ENCODE results near the gene TTC39C. TPM values are rescaled to one million over a fixed set of nuclear protein-coding genes. Genes with fewer than 3 reads are reported as not detected.

Gene TTC39C
- total RNA-seq, 4 donors from 2014 or later, result 24.7 to 39.1 (median 34.2) TPM

- ATAC-seq (ENCODE audit: low FRiP score), result no peak
- no peak for DNase-seq (ENCODE audit: low spot score)
- TF ChIP-seq, protein P1, sequence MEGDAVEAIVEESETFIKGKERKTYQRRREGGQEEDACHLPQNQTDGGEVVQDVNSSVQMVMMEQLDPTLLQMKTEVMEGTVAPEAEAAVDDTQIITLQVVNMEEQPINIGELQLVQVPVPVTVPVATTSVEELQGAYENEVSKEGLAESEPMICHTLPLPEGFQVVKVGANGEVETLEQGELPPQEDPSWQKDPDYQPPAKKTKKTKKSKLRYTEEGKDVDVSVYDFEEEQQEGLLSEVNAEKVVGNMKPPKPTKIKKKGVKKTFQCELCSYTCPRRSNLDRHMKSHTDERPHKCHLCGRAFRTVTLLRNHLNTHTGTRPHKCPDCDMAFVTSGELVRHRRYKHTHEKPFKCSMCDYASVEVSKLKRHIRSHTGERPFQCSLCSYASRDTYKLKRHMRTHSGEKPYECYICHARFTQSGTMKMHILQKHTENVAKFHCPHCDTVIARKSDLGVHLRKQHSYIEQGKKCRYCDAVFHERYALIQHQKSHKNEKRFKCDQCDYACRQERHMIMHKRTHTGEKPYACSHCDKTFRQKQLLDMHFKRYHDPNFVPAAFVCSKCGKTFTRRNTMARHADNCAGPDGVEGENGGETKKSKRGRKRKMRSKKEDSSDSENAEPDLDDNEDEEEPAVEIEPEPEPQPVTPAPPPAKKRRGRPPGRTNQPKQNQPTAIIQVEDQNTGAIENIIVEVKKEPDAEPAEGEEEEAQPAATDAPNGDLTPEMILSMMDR (IDR thresholded peaks at IDR 0.05), result no peak
Measured at GRCh38 chr18:23970161-23971096, 44.1 kb upstream of the TTC39C start.

GRCh38 chr18:23971097-23971440 lies 43.5 kb upstream of the TTC39C start:
- TF ChIP-seq, protein P1 (IDR thresholded peaks at IDR 0.05), result no peak
- ATAC-seq (ENCODE audit: low FRiP score) (no peak), DNase-seq (ENCODE audit: low spot score) (no peak)

- ATAC-seq (ENCODE audit: low FRiP score) (no peak), DNase-seq (ENCODE audit: low spot score) (no peak)
- TF ChIP-seq, protein P1 (IDR thresholded peaks at IDR 0.05), result no peak
Measured at GRCh38 chr18:23971666-23972230, 42.8 kb upstream of the TTC39C start.

- ATAC-seq (ENCODE audit: low FRiP score) (no peak), DNase-seq (ENCODE audit: low spot score) (no peak)
- TF ChIP-seq, protein P1 (IDR thresholded peaks at IDR 0.05), result no peak
Measured at GRCh38 chr18:23972453-23972852, 42.1 kb upstream of the TTC39C start.

DNA sequence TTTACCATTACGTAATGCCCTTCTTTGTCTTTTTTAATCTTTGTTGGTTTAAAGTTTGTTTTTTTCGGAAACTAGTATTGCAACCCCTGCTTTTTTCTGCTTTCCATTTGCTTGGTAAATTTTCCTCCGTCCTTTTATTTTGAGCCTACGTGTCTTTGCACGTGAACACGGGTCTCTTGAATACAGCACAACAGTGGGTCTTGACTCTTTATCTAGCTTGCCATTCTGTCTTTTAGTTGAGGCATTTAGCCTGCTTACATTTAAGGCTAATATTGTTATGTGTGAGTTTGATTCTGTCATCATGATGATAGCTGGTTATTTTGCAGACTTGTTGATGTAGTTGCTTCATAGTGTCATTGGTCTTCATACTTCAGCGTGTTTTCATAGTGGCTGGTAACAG lies 37.5 kb upstream of the TTC39C start:
- no peak for DNase-seq (ENCODE audit: low spot score)
- no peak for ATAC-seq (ENCODE audit: low FRiP score)
- TF ChIP-seq, protein P1 (IDR thresholded peaks at IDR 0.05), result no peak

DNA sequence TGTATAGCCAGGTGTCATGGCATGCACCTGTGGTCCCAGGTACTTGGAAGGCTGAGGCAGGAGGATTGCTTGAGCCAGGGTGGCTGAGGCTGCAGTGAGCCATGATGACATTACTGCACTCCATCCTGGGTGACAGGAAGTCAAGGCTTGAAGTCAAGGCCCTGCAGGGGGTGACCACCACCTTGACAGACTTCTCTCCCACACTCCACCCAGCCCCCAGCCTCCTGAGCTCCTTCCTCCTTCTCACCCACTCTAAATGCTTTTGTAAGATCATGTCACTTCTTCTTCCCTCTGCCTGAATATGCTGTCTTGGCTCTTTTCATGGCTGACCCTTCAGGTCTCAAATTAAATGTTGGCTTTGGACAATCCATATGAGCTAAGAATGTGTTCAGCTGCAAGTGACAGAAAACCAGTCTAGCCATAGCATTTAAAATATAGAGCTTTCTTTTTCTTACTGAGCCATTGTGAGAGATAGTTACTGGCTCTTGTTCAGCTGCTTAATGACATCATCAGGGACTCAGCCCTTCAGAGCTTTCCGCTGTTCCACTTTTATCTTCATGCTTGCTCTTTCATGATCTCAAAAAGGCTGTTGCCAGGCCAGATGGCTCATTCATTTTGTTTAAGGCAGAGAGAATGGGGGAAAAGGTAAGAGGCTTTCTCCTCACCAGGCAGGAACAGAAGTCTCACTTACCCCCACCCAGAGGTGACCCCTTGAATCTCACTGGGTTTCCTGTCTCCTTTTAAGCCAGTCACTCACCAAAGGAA lies 36.7 kb upstream of the TTC39C start:
- TF ChIP-seq, protein P1 (IDR thresholded peaks at IDR 0.05), result no peak
- DNase-seq (ENCODE audit: low spot score) (no peak), ATAC-seq (ENCODE audit: low FRiP score) (no peak)

All from omental fat pad (tissue), 4 donors.